Measurements from ENCODE around the gene UBE2I.
"Not testable (repeated sequence)": the region's sequence is repeated elsewhere in the genome, so short reads cannot be mapped to it uniquely, and the experiment has no call there.

Gene UBE2I

DNA sequence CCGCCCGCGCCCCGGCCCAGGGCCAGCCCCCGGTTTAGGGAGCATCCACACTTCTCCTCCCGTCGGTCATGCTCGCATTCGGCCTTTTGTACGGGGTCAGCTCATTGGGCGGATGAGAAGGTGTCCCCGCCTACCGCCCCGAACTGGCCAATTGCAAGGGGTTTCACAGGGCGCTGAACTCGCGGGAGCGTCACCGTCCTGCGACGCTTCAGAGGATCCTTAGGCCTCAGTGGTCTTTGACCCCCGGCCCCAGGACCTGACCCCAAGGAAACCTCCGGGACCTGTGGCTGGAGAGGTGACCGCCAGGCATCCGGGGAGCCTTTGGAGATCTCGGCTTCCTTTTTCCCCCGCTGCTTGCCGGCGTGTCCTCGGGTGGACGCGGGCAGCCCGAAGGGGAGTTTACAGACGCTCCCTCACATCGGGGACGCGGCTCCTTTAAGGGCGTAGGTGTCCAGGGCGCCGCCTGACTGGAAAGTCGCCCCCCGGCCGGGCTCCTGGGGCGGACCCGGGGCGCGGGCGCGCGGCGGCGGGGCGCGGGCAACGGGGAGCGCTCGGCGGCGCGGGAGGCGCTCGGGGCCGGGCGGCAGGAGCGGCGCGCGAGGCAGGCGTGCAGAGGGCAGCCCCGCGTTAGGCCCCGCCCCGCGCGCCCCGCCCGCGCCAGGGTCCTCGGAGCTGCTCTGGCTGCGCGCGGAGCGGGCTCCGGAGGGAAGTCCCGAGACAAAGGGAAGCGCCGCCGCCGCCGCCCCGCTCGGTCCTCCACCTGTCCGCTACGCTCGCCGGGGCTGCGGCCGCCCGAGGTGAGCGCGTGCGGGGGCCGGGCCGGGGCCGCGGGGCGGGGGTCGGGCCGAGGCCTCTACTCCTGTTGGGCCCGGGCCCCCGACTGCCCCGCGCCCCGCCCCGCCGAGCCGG is at the start of gene UBE2I:
Gene UBE2I (plus strand): TSS at position 660 of the 909 bp plus-strand sequence. CDS start 4,395 bp downstream, outside the sequence.
- peak; percentile 97 for DNase-seq

DNA sequence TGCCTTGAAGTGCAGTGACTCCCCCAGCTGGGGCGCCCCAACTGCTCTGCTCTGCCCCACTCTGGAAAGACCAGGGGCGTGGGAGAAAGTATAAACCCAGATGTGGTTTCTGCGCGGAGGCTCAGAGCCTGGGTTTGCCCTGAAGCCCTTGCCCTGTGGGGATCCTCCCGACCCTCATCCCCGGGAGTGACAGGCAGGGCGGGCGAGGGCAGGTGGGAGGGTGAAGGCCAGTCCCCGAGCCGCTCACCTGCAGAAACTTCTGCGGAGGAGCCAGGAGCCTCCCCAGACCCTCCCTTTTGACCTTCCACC is 49.7 kb upstream of the UBE2I start:
- DNase-seq, result no peak

- no peak for DNase-seq
Measured at GRCh38 chr16:1260101-1260680, 49.2 kb upstream of the UBE2I start.

DNA sequence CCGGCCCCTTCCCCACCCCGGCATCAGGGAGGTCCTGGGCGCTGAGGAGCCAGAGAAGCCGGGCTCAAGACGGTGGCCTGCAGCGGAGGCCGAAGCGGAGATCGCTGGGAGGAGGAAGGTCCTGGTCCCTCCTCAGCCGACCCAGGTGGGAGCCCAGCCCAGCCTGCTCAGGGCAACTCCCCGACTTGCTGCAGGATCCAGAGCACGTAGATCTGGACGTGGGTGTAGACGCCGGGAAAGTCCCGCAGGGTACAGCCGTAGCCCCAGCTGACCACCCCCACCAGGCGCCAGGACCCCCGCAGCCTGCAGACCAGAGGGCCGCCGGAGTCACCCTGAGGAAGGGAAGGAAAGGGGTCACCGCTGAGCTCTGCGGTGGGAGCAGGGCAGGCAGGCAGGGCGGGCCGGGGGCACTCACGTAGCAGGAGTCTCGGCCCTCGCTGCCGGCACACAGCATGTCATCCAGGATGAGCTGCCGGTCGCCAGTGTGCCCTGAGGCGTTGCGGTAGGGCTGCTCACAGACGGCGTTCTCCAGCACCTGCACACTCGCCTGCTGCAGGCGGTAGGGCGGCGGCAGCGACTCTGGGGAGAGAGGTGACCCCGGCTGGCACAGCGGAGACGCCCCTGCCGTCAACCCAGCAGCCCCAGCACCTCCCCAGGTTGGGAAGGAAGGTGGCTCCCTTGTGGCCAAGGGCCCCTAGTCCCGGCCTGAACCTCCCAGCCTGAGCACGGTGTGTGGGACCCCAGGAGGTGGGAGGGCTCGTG is 48.1 kb upstream of the UBE2I start:
- DNase-seq, result no peak

- DNase-seq, result no peak
Measured at GRCh38 chr16:1262210-1262845, 47.1 kb upstream of the UBE2I start.

DNA sequence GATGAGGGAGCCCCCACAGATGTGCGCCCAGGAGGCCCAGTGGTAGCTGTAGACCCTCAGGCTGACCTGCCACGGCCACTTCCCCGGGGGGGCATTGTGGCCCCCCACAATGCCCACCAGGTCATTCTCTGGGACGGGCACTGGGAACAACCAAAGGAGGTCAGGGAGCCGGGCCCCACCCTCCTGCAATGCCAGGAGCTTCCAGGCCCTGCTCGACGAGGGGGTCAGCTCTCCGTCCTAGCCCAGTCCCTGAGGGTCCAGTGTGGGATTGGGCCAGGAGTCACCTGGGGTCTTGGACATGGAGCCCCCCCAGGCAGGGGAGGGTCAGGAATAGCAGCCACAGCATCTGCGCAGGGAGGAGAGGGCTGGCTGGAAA is 46.6 kb upstream of the UBE2I start:
- no peak for DNase-seq

- DNase-seq, result no peak
Measured at GRCh38 chr16:1263591-1264344, 45.7 kb upstream of the UBE2I start.

GRCh38 chr16:1264345-1265089 is 44.9 kb upstream of the UBE2I start:
- no peak for DNase-seq

DNA sequence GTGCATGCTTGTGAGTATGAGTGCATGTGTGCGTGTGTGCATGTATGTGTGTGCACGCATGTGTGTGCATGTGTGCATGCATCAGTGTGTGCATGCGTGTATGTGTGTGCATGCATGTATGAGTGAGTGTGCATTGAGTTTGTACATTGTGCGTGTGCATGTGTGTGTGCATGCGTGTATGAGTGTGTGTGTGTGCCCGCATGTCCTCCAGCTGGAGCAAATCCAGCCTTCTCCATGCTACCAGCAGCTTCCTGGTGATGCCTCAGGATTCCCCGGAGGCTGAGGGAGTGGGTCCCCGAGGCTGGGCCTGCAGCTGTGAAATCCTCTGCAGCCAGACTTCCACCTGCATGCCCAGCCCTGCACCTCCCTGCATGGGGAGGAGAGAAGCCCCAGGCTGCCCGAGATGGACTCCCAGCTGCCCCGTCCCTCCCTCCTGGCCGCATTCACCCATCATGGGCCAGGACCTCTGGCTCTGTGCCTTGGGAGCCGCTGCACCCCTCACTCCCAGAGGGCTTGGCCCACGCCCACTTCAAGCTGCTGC is 44.3 kb upstream of the UBE2I start:
- DNase-seq, result no peak

- no peak for DNase-seq
Measured at GRCh38 chr16:1265826-1266225, 43.6 kb upstream of the UBE2I start.

- DNase-seq, result not testable (repeated sequence)
Measured at GRCh38 chr16:1269418-1269817, 40.0 kb upstream of the UBE2I start.

- no peak for DNase-seq
Measured at GRCh38 chr16:1271380-1271723, 38.1 kb upstream of the UBE2I start.

DNA sequence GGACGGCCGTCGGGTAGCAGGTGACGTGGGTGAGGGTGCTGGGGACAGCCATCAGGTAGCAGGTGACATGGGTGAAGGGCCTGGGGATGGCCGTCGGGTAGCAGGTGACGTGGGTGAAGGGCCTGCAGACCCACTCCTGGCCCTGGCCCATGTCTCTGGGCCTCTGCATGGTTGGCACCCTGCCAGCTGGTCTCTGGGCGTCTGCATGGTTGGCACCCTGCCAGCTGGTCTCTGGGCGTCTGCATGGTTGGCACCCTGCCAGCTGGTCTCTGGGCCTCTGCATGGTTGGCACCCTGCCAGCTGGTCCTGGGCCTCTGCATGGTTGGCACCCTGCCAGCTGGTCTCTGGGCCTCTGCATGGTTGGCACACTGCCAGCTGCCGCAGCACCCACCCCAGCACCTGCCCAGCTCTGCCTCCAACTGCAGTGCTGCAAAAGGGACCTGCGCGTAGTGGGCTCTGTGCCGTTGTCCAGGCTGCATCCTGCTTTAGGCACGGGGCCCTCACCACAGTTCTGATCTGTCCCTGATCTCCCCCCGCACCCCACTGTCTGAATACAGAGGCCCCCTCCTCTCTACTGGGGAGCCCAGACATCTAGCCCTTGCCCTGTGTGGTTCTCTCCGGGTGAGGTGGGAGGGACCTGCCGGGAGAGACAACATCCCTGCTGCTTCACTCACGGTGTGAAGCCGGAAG is 37.6 kb upstream of the UBE2I start:
- not testable (repeated sequence) for DNase-seq

DNA sequence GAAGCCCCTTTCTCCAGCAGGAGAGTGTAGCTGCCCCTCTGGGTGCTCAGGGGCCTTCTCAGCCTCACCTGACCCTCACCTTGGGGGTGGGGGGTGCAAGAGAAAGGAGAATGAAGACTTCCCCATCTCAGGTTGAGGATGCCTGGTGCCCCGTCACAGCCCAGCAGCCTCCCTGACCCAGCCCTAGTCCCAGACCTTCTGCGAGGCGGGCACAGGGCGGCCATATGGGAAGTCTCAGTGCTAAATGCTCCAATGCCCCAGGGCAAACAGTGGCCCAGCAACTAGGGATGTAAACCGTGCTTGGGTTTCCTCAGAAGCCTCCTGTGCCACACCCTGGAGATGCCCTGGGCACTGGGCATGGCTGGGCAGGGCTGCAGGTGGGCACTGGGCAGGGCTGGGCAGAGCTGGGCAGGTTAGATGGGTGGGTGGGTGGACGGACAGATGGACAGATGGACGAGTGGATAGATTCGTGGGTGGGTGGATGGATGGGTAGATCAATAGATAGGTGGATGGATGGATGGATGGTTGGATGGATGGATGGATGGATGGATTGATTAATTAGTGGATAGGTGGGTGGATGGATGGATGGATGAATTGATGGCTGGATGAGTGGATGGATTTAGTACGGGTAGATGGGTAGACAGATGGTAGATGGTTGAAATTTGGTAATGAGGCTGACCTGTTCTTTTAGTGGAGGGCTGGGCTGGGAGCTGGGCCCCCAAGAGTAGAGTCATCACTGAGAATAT is 36.8 kb upstream of the UBE2I start:
- DNase-seq, result no peak

- DNase-seq, result no peak
Measured at GRCh38 chr16:1273816-1274215, 35.6 kb upstream of the UBE2I start.

- DNase-seq, result no peak
Measured at GRCh38 chr16:1274767-1275166, 34.7 kb upstream of the UBE2I start.

DNA sequence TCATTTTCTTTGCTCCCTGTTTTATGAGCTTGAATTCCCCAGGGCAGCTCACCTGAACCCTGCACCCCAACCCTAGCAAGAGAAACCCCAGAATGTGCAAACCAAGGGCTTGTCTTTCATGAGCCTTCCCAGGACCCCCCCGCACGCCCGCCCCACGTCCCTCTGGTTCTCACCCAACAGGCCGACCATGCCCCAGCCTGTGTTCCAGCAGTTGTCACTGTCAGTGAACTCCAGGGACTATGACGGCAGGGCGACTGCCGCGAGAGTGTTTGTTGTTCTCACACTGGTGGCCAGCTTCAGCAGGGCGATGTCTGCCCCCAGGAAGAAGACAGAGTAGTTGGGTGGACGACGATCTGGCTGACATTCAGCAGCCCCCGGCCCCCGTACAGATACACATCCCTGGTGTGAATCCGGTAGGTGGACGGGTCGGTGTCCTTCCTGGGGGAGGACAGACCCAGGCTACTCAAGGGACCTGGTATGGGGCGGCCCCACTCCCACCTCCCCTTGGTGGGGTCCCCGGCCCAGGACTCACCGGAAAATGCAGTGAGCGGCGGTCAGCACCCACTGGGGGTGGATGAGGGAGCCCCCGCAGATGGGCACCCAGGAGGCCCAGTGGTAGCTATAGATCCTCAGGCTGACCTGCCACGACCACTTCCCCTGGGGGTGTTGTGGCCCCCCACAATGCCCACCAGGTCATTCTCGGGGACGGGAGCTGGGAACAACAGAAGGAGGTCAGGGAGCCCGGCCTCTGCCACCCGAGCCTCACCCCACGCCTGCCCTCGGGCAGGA is 33.5 kb upstream of the UBE2I start:
- DNase-seq, result no peak

DNA sequence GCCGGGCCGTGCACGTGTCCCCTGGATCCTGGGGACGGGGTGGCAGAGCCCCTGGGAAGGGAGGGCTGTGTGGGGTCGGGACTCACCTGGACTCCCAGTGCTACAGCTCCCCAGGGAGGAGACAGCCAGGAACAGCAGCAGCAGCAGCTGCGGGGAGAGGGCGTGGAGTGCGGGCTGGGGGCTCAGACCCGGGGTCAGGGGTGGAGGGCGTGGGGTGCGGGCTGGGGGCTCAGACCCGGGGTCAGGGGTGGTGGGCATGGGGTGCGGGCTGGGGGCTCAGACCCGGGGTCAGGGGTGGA is 32.9 kb upstream of the UBE2I start:
- no peak for DNase-seq

DNA sequence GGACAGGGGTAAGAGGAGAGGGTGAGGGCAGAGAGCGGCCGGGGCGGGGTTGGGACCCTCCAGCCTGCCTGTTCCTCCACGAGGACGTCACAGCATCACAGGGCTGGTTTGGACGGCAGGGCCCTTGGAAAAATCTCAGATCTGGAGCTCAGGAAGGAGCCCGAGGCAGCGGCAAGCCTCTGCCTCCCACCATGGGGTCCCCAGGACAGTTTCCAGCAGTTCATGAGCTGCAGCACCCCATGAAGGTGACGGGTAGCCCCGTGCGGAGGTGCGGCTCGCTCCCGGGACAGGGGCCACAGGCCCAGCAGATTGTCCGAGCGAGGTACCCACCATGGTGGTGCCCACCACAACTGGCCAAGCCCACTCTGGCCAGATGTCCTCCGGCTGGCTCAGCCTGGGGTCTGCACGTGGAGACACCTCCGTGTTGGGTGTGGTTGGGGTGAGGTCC is 32.3 kb upstream of the UBE2I start:
- no peak for DNase-seq
